Measurements from ENCODE around the gene CFAP299.

Gene CFAP299

GRCh38 chr4:80307774-80308465 lies 27.6 kb upstream of the CFAP299 start:
- Histone ChIP-seq H3K27ac (peak overlapping the region; percentile 87), H3K27me3 (replicated peaks) (no peaks in the 10 kb centered on the region), H3K4me3 (ENCODE audit: low read depth, low read length) (no peak overlapping the region), H3K36me3 (replicated peaks) (no peaks in the 10 kb centered on the region)
- peak; percentile 43 for DNase-seq
- in situ Hi-C loops (cut with HindIII; ENCODE audit: low pct_ligation_motif_present, low sequenced_read_pairs), result no loop called here
- TF ChIP-seq CTCF (IDR thresholded peaks at IDR 0.05; ENCODE audit: low read depth, low read length, missing control alignments), result no peak

GRCh38 chr4:80308466-80308822 lies 27.1 kb upstream of the CFAP299 start:
- Histone ChIP-seq H3K27me3 (replicated peaks) (no peaks in the 10 kb centered on the region), H3K4me3 (ENCODE audit: low read depth, low read length) (no peak overlapping the region), H3K27ac (peak overlapping the region; percentile 87), H3K36me3 (replicated peaks) (no peaks in the 10 kb centered on the region)
- DNase-seq, result no peak
- TF ChIP-seq CTCF (IDR thresholded peaks at IDR 0.05; ENCODE audit: low read depth, low read length, missing control alignments), result no peak
- in situ Hi-C loops (cut with HindIII; ENCODE audit: low pct_ligation_motif_present, low sequenced_read_pairs), result no loop called here

GRCh38 chr4:80309294-80310004 lies 26.1 kb upstream of the CFAP299 start:
- H3K27me3 ChIP-seq (replicated peaks), result no peaks in the 10 kb centered on the region
- no peak for TF ChIP-seq CTCF (IDR thresholded peaks at IDR 0.05; ENCODE audit: low read depth, low read length, missing control alignments)
- no peaks in the 10 kb centered on the region for H3K36me3 ChIP-seq (replicated peaks)
- DNase-seq, result peak; percentile 89
- peak overlapping the region; percentile 87 for H3K27ac ChIP-seq
- no peak overlapping the region for H3K4me3 ChIP-seq (ENCODE audit: low read depth, low read length)
- in situ Hi-C loops (cut with HindIII; ENCODE audit: low pct_ligation_motif_present, low sequenced_read_pairs), result no loop called here

- Histone ChIP-seq H3K36me3 (replicated peaks) (no peaks in the 10 kb centered on the region), H3K4me3 (ENCODE audit: low read depth, low read length) (no peak overlapping the region), H3K27ac (no peak overlapping the region), H3K27me3 (replicated peaks) (no peaks in the 10 kb centered on the region)
- TF ChIP-seq CTCF (IDR thresholded peaks at IDR 0.05; ENCODE audit: low read depth, low read length, missing control alignments), result no peak
- in situ Hi-C loops (cut with HindIII; ENCODE audit: low pct_ligation_motif_present, low sequenced_read_pairs), result no loop called here
- no peak for DNase-seq
Measured at GRCh38 chr4:80311130-80311529, 24.4 kb upstream of the CFAP299 start.

GRCh38 chr4:80312124-80312523 lies 23.4 kb upstream of the CFAP299 start:
- H3K4me3 ChIP-seq (ENCODE audit: low read depth, low read length), result no peak overlapping the region
- TF ChIP-seq CTCF (IDR thresholded peaks at IDR 0.05; ENCODE audit: low read depth, low read length, missing control alignments), result no peak
- H3K36me3 ChIP-seq (replicated peaks), result no peaks in the 10 kb centered on the region
- no peaks in the 10 kb centered on the region for H3K27me3 ChIP-seq (replicated peaks)
- DNase-seq, result no peak
- H3K27ac ChIP-seq, result no peak overlapping the region
- in situ Hi-C loops (cut with HindIII; ENCODE audit: low pct_ligation_motif_present, low sequenced_read_pairs), result no loop called here

All from brain microvascular endothelial cell (primary cell).